Effector memory CD4-positive, alpha-beta T cell (primary cell): ENCODE results near the gene LAMA2.

Experiments used
- DNase-seq, 3 donors: peaks; one replicate each; pipeline ENCODE4 v3.0.0-alpha.2; 2020
- H3K27ac ChIP-seq: 2 replicates; pipeline ENCODE4 v1.7.0; 2013; ENCODE audit warnings: mild to moderate bottlenecking, low read length, moderate library complexity; ENCODE audit not compliant: insufficient read depth, poor library complexity, severe bottlenecking
- H3K27me3 ChIP-seq: replicated peaks from 2 replicates; pipeline ENCODE4 v1.7.0; 2013; ENCODE audit warnings: mild to moderate bottlenecking, low read length; ENCODE audit not compliant: insufficient read depth, control insufficient read depth, poor library complexity, severe bottlenecking
- H3K36me3 ChIP-seq: 2 replicates; pipeline ENCODE4 v1.7.0; 2013; ENCODE audit warnings: mild to moderate bottlenecking, low read length, moderate library complexity; ENCODE audit not compliant: control insufficient read depth, insufficient read depth
- H3K4me1 ChIP-seq: 2 replicates; pipeline ENCODE4 v1.7.0; 2013; ENCODE audit warnings: low read length, mild to moderate bottlenecking; ENCODE audit not compliant: control insufficient read depth, insufficient read depth, poor library complexity, severe bottlenecking
- H3K4me3 ChIP-seq: 2 replicates; pipeline ENCODE4 v1.7.0; 2013; ENCODE audit warnings: low read length, low read depth, mild to moderate bottlenecking; ENCODE audit not compliant: insufficient read depth, poor library complexity, severe bottlenecking
- H3K9me3 ChIP-seq: 2 replicates; pipeline ENCODE4 v1.7.0; 2013; ENCODE audit warnings: mild to moderate bottlenecking, low read length, moderate library complexity; ENCODE audit not compliant: control insufficient read depth

LAMA2 gene

DNA sequence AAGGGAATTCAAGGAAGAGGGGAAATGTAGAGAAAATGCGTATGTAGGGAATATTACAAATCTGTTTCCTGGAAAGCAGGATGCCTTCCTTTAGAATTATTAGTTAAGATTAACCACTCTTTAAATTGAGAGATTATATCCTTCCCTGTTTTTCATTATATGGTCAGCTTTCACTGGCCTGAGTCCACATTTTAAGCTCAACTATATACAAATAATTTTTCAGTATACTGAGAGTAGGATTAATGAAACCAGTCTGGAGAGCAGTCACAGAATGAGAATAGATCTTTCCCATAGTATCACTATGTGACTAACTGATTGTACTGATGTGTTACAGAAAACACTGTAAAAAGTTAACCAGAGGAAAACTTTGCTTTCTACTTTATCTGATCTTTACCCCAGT lies 306.3 kb downstream of the LAMA2 start:
- DNase-seq, result no peak
- no peaks in the 10 kb centered on the region for H3K27me3 ChIP-seq
- H3K4me1 ChIP-seq, result no peaks in the 10 kb centered on the region
- H3K4me3 ChIP-seq, result no peak overlapping the region
- H3K9me3 ChIP-seq, result no peaks in the 10 kb centered on the region
- H3K27ac ChIP-seq, result no peak overlapping the region
- H3K36me3 ChIP-seq, result no peaks in the 10 kb centered on the region

DNA sequence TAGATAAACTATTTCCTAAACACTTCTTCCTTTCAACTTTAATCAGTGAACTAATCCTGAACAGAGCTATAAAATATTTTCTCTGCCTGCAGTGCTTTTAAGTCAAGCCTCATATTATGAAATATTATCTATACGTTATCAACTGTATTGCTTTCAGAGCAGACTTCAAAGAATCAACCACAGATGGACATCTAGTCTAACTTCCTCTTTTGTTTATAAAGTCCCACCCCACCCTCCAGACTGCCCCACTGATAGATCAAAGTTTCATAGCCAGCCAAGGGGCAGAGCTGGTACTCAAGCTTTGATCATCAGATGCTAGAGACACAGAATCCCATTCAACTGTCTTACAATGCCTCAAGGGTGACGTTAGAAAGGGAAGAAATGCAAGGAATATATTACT lies 308.3 kb downstream of the LAMA2 start:
- DNase-seq, result no peak
- Histone ChIP-seq H3K36me3 (no peaks in the 10 kb centered on the region), H3K4me3 (no peak overlapping the region), H3K27me3 (no peaks in the 10 kb centered on the region), H3K9me3 (no peaks in the 10 kb centered on the region), H3K4me1 (no peaks in the 10 kb centered on the region), H3K27ac (no peak overlapping the region)

DNA sequence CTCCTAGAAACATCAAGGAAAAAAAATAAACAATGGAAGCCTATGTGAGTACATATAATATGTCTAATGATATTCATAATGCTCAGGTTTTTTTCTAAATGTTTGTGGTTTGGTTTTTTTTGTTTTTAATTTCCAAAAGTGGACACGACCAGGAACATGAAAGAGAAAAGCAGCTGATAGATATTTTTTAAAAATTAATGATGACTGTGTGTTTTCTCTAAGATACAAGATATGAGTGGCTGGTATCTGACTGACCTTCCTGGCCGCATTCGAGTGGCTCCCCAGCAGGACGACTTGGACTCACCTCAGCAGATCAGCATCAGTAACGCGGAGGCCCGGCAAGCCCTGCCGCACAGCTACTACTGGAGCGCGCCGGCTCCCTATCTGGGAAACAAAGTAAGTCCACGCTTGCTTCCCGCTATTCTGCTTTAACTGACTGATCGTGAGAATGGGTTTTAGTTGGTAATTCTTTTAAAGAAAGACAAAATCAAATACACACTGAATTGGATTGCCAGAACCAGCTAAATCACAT lies 309.6 kb downstream of the LAMA2 start:
- Histone ChIP-seq H3K27ac (no peak overlapping the region), H3K4me1 (no peaks in the 10 kb centered on the region), H3K36me3 (no peaks in the 10 kb centered on the region), H3K27me3 (no peaks in the 10 kb centered on the region), H3K9me3 (no peaks in the 10 kb centered on the region), H3K4me3 (no peak overlapping the region)
- no peak for DNase-seq

- H3K27me3 ChIP-seq, result no peaks in the 10 kb centered on the region
- H3K4me1 ChIP-seq, result no peaks in the 10 kb centered on the region
- H3K36me3 ChIP-seq, result no peaks in the 10 kb centered on the region
- no peak overlapping the region for H3K4me3 ChIP-seq
- no peak overlapping the region for H3K27ac ChIP-seq
- no peaks in the 10 kb centered on the region for H3K9me3 ChIP-seq
- DNase-seq, result no peak
Measured at GRCh38 chr6:129194306-129194941, 311.5 kb downstream of the LAMA2 start.

DNA sequence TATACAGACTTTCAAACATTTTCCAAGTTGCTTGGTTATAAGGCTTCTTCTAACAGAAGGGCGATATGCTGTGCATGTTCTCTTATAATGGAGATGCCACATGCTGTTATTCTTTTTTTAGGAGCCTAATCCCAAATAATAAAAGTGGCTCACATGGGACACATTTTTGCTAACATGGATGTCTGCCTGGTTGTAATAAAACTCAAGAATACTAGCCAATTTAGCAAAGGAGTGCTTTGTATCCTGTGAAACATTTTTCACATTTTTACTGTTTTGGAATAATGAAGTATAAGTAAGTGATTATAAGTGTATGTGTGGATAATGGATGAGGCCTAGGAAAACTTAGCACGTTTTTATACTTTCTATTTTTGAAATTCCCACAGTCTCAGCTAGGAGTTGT lies 312.2 kb downstream of the LAMA2 start:
- Histone ChIP-seq H3K27me3 (no peaks in the 10 kb centered on the region), H3K27ac (no peak overlapping the region), H3K36me3 (no peaks in the 10 kb centered on the region), H3K4me3 (no peak overlapping the region), H3K4me1 (no peaks in the 10 kb centered on the region), H3K9me3 (no peaks in the 10 kb centered on the region)
- DNase-seq, result no peak

DNA sequence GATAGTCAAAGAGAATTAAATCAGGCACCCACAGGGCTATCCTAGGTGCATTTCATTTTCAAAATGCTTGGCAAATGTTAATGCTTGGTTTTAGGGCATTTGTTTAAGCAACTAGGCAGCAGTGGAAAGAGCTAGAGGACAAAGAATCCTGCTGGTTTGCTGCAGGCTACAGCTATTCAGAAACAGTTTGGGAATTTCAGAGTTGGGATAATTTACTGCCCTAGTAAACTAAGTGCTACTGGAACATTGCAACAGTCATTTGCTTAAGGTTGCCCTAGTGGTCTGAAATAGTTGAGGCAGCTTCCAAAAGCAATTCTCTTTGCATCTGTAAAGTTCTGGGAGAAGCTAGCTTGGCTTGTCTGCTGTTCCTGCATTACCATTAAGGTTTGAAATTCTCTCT lies 312.7 kb downstream of the LAMA2 start:
- Histone ChIP-seq H3K4me3 (no peak overlapping the region), H3K9me3 (no peaks in the 10 kb centered on the region), H3K27ac (no peak overlapping the region), H3K27me3 (no peaks in the 10 kb centered on the region), H3K36me3 (no peaks in the 10 kb centered on the region), H3K4me1 (no peaks in the 10 kb centered on the region)
- DNase-seq, result no peak

DNA sequence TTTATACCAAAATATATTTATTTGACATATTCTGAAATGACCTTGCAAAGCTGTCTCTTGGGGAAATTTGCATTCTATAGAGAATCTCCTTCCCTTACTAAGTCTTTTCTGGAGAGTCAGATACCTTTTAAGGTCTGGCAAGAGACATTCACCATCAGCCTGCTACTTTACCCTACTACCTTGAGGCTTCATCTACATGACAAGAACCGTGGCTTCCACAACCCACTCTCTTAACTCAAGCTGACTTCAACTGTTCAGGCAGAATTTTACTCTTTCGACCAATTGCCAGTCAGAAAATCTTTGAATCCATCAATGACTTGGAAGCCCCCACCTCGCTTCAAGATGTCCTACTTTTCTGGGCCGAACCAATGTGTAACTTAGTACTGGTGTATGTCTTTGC lies 314.2 kb downstream of the LAMA2 start:
- no peaks in the 10 kb centered on the region for H3K36me3 ChIP-seq
- no peaks in the 10 kb centered on the region for H3K4me1 ChIP-seq
- no peaks in the 10 kb centered on the region for H3K27me3 ChIP-seq
- DNase-seq, result no peak
- no peaks in the 10 kb centered on the region for H3K9me3 ChIP-seq
- no peak overlapping the region for H3K4me3 ChIP-seq
- no peak overlapping the region for H3K27ac ChIP-seq

DNA sequence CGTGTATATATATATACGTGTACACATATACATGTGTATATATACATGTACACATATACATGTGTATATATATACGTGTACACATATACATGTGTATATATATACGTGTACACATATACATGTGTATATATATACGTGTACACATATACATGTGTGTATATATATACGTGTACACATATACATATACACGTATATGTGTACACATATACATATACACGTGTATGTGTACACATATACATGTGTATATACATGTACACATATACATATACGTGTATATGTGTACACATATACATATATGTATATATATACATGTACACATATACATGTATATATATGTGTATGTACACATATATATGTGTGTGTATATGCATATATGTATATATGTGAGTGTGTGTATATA lies 317.2 kb downstream of the LAMA2 start:
- no peak for DNase-seq
- H3K27me3 ChIP-seq, result no peaks in the 10 kb centered on the region
- H3K36me3 ChIP-seq, result no peaks in the 10 kb centered on the region
- no peak overlapping the region for H3K27ac ChIP-seq
- H3K4me3 ChIP-seq, result no peak overlapping the region
- H3K9me3 ChIP-seq, result no peaks in the 10 kb centered on the region
- no peaks in the 10 kb centered on the region for H3K4me1 ChIP-seq

DNA sequence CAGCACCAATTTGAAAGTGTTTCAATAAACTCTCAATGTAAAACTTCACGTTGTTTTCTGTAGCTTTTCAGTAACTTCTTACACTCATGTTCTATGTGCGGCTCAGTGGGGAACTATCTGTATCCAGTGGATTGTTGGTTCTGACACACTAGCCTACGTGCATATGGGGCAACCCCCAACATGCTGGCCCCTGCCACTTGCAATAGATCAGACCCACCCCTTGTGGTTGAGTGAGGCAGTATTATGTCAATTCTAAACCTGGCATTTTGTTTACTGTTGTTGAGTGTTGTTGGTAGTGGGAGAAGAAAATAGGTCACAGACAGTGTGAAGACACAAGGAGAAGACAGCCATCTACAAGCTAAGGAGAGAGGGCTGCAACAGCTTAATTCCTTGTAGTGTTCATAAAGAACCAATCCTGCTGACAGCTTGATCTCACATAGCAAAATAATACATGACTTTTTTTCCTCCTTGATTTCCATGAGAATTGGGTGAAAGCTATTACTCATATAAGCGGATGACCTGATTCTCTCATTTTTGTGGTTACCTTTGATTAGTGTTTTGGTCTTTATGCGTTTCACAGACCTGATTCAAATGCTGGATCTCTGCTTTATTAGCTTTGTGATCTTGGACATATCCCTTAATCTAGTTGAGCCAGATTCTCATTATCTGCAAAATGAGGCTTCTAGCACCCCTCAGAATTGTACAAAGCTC lies 320.4 kb downstream of the LAMA2 start:
- DNase-seq, result no peak
- Histone ChIP-seq H3K9me3 (no peaks in the 10 kb centered on the region), H3K36me3 (no peaks in the 10 kb centered on the region), H3K4me1 (no peaks in the 10 kb centered on the region), H3K27ac (no peak overlapping the region), H3K4me3 (no peak overlapping the region), H3K27me3 (no peaks in the 10 kb centered on the region)

DNA sequence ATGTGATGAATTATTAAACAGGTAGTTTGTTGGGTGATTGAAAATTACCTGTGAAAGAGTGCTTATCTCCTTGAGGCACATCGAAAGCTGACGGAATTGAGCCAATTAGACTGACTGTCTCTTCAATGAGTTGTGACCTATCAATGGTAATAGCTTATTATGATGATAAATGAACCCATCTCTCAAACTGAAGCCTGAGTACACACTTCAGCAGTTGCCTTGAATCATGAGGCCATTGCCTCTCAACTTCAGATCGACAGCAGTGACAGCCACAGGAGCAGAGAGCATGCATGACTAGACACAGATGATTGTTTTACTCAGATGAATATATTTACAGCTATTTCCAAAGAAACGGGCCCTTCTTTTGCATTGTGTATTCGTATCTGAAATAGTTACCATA lies 323.9 kb downstream of the LAMA2 start:
- Histone ChIP-seq H3K36me3 (no peaks in the 10 kb centered on the region), H3K4me1 (no peaks in the 10 kb centered on the region), H3K27me3 (no peaks in the 10 kb centered on the region), H3K9me3 (no peaks in the 10 kb centered on the region), H3K27ac (no peak overlapping the region), H3K4me3 (no peak overlapping the region)
- DNase-seq, result no peak
